Ovary (tissue), 3 donors: ENCODE measurements around the gene MRPL17.

ENCODE experiments used
- CTCF ChIP-seq, 3 donors: fragments of 450-650 bp in 2 of 3; fragments of 200-600 bp in 1 of 3; IDR thresholded peaks; one replicate each; pipeline versions ENCODE4 v1.5.1 to v1.8.0; 2016 to 2022; ENCODE audit warnings: antibody characterized with exemption in 3 of 3, mild to moderate bottlenecking in 1 of 3
- EP300 ChIP-seq: sonication (generic); formaldehyde crosslinking; IDR thresholded peaks from one replicate; pipeline ENCODE4 v1.6.1; 2017; ENCODE audit warnings: antibody characterized with exemption
- donor health status: DM: no; HTN: no; CAD: no.

GRCh38 chr11:6646918-6647679, 36.0 kb downstream of the MRPL17 start:
- no peak for TF ChIP-seq CTCF (IDR thresholded peaks at IDR 0.05)
- no peak for TF ChIP-seq EP300
